Fibroblast of gingiva (primary cell): ENCODE measurements around the gene PPARG.

Source experiments
- DNase-seq: peaks from one replicate; pipeline ENCODE4 v3.0.0-alpha.2; 2011; ENCODE audit warnings: low read depth

PPARG gene

DNA sequence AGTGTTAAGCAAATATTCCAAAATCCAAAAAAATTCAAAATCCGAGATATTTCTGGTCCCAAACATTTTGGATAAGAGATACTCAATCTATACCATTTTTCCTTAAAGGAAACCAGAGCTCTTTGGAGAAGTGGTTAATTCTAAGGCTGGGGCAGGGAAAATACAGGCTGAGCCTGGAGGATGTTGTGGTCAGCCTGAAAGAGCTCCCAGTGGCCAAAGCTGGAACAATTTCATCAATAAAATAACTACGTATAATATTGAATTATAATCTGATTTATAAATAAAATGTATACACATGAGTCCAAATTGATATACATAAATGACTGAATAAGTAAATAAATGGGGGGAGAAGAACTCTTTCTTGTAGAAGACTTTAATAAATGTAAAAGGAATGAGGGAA is 24.6 kb downstream of the PPARG start:
- DNase-seq: no peak

DNA sequence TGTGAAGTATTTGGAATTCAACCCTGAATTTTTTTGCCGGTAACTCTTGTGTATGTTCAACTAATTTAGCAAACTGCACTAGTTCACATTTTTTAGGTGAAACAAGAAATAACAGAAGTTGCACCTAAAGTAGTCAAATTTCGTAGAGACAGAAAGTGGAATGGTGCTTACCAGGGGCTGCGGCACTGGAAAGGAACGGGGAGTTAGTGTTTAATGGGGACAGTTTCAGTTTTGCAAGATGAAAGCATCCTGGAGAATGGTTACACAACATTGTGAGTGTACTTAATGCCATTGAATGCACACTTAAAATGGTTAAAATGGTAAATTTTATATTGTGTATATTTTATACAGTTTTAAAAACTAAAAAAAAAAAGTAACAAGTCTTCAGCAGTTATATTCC is 27.4 kb downstream of the PPARG start:
- no peak for DNase-seq

DNA sequence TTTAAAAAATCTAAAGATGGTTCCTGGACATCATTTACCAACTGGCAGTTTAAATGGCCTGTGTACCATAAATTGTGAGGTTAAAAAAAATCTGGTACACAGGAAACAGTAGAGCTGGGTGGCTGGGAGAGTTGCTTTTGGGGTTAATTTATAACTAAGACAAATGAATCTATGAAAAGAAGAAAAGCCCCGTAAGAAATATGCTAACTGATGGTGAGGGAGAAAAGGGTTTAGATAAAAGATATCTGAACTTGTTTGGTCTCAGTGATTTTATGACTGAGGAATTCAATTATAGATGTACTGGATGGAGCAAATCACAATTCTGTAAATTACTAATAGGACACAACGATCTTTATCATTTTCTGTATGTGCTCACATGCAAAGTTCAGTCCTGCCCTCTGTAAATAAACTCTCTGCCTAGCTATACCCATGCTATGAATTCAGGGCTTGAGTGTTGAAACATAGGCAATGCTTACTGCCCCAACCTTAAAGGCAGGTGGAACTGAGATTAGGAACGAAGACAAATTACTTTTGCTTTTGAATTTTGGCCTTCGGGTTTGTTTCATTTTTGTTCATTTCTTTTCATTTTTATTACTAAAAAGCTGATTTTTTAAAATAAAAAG is 28.0 kb downstream of the PPARG start:
- no peak for DNase-seq

DNA sequence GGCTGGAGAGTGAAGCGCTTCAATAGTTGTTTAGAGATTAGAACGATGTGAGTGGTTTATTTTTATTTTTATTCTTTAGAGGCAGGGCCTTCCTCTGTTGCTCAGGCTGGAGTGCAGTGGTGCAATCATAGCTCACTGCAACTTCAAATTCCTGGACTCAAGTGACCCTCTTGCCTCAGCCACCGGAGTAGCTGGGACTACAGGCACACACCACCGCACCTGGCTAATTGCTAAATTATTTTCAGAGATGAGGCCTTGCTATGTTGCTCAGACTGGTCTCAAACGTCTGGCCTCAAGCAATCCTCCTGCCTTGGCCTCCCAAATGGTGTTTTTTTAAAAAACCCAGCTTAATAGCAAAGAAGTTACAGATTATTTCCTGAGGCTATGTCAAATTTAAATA is 29.0 kb downstream of the PPARG start:
- DNase-seq: no peak

DNA sequence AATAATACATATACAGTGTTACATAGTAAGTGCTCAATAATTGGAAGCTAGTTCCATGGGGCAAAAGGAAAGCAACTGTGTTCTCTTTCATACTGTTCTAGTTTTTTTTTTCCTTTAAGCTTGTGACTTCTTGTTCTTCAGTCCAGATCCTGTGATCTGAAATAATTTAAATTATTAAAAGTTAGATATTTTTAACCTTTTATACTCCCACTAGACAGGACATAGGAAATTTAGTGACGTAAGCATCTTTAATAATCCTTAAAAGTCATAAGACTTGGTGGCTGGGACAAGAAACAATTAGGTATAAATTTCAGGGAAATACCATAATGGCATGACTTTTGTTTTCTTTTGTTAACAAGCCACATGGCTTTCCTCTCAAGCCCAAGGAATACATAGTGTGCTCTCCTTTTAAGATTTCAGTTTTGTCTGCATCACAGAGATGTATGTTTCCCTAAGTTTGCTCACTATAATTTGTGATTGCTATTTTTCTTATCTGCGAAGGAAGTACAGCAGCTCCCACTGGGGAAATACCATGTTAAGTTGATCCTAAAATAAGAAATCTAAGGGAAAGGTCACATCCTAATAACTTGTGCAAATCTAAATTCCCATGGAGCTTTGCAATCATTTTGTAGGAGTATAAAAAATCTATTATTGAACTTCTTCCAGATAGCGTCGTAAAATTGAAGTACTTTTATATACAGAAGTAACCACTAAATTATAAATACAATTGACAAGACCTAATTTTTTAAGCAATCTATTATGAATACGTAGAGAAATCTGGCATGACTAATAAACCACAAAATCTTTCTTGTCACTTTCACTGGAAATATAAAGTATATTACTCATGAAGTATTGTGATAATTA is 30.1 kb downstream of the PPARG start:
- DNase-seq: no peak

DNA sequence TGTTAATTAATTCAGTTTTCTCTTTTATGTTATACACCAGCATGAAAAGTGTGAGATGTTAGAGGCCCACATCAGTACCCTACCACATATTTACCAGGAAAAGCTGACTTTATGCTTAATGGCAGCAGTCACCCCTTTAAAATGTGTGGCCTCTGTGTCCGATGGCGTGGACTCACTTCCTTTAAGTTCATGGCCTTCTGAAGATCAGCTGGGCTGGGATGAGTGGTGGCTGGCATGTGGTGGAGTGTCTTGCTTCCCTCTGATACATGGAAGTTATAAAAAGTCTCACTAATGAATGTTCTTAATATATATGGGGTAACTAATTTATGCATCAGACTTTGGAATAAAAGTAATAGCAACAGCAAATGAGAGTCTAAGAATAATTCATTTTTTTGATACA is 32.1 kb downstream of the PPARG start:
- no peak for DNase-seq

DNA sequence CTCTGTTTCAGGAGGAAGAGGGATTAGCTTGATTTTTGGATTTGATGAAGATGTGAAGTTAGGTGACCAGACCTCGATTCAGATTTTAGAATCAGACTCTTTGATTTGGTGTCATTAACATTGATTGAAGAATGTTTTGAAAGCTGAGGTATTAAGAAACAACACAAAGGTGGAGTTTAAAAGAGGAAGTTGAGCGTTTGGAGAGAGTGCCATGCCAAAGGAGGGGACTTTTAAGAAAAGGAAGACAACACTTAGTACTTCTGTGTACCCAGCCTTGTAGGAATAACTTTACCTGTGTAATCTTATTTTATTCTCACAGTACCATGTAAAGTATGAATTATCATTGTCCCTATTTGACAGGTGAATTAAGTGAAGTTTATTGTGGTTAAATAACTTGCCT is 34.4 kb downstream of the PPARG start:
- DNase-seq: no peak

DNA sequence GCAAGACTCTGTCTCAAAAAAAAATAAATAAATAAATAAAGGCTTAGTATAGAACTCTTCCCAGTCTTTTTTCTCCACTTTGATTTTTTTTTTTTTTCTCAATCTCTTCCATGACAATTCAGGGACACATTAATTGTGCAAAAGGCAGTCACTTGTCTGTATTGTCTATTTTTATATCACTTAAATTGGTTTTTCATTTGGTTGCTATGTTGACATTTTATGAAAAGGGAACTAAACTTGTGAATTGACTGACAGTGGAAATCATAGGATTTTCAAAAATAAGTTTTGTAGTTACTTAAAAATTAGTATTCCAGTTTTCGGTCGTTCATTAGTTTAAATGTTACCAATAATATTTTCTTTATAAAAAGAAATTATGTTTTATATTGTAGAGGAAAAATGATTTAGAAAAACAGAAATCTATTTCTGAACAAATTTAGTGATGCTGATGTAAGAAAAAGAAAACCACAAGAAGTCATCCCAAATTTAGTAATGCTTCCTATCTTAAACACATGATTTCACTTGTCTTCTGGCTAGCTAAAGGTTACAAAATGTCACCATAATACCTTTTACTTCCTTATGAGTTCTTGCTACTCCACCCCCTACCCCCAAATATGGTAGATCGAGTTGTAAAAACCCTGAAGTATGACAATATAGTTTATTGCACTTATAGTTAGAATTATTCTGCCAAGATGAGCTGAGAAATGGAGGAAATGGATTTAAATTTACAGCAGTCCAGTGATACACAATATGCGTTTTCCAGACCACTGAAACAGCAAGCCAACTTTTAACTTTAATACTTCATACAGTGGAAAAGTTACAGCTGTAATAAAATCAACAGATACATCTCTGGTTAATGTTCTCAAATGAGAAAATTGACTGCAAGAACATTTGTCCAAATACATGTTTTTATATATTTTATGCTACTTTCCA is 37.0 kb downstream of the PPARG start:
- no peak for DNase-seq

DNA sequence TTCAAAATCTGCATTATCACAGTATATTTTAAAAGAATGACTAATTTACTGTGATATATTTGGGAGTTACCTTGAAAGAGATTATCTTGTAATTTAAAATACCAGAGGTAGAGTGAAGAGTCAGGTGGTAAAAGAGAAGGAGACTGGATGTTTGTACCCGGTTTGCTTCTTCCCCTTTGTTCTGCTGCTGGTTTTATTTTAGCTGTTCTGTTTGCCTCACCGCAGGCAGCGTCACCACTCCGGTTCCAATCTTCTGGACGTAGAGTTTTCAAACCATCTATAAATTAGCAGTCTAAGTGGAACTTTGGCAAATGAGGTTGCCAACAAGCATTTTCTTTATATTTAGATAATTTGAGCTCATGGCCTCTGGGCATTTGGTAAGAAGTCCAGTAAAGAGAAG is 38.2 kb downstream of the PPARG start:
- no peak for DNase-seq

DNA sequence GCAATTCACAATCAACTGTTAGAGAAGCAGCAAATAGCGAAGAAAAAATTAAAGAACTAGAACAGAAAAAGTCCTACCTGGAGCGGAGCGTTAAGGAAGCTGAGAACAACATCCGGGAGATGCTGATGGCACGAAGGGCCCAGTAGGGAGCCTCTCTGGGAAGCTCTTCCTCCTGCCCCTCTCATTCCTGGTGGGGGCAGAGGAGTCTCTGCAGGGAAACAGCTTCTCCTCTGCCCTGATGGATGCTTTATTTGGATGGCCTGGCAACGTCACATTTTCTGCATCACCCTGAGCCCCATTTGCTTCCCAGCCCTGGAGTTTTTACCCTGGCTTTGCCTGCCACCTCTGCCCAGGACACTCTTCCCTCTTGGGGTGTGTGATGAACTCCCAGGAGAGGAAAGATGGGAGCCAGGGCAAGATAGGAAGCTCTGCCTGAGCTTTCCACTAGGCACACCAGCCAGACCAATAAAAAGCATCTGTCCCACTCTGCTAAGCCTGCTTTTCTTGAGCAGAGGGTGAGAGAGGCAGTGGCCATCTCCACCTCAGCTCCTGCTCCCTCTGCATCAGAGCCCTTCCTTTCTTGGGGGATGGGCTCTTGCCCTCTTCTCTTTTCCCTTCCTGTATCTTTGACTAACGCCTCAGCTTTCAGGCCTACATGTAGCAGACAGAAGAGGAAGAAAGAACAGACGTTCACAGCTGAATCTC is 39.4 kb downstream of the PPARG start:
- DNase-seq: no peak

DNA sequence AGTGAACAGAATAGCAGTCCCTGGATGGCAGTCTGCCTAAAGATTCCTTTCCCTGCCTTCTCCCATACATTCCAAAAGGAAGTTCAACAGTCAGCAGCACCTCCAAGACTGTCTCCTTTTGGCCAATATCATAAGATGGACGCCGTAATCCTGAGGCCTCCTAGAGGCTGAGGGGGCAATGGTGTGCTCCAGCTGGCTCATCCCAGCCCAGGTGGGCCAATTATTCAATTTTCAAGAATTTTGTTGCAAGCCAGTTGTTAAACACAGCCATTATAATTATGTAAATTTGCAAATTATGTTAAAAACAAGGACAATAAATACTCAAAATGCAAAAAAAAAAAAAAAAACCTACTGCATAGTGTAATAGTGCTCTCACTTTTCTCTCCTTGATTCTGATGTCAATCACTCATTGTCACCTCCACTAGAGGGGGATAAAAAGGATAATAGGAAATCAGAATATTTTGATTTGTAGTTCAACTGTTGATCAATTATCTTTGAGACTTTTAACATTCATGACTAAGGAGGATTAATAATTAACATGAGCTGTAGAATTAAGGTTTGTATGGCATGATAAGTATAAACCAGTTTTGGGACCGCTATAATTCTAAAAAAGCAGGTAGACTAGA is 40.1 kb downstream of the PPARG start:
- DNase-seq: no peak

DNA sequence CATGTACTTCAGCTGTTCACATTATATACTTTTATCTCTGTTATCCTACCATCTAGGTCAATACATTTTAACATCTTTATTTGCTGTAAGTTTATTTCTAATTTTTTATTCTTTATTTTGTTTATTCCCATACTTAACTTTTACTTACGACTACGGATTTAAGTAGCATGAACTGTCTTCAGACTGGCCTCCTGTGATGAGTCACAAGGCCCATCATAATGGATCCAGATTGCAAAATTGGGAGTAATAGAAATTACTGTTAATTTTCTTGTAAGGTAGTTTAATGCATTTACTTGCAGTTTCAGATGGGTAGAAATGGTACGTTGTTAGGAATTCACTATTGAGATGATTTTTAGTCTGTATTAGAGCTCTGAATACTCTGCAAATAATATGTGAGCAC is 45.9 kb downstream of the PPARG start:
- DNase-seq: no peak

DNA sequence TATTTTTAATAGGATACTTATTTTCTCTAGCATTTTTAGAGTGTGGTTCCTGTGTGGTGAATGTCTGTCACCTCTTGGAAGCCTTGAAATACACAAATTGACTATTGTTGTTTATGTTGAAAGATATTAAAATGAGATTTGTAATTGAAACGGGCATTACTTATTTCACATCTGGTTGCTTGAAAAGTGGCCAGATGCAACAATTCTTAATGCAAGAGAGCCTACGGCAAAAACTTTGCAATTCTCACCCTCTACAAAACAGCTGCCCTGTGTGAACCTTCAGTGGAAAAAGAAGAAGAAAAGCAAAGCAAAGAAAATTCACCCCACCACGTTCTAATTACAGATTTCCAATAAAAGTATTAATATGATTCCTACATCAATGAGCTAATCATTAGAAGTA is 46.6 kb downstream of the PPARG start:
- DNase-seq: peak; percentile 62

DNA sequence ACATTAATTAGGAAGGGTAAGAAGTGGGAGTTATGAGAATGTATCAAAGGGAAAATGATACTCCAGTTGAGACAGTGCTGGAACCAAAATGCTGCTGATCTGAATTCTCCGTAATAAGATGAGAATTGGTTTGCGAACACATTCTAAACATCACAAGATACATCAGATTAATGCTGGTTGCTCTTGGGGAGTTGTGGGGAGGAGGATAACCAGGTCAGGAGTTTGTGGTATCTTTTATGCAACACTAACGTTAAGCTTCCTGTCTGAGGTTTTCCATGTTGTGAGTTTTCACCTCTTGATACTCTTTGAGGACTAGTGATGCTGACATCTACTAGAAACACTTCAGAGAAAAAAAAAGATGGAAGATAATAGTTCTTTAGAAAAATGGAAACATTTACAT is 47.2 kb downstream of the PPARG start:
- no peak for DNase-seq

DNA sequence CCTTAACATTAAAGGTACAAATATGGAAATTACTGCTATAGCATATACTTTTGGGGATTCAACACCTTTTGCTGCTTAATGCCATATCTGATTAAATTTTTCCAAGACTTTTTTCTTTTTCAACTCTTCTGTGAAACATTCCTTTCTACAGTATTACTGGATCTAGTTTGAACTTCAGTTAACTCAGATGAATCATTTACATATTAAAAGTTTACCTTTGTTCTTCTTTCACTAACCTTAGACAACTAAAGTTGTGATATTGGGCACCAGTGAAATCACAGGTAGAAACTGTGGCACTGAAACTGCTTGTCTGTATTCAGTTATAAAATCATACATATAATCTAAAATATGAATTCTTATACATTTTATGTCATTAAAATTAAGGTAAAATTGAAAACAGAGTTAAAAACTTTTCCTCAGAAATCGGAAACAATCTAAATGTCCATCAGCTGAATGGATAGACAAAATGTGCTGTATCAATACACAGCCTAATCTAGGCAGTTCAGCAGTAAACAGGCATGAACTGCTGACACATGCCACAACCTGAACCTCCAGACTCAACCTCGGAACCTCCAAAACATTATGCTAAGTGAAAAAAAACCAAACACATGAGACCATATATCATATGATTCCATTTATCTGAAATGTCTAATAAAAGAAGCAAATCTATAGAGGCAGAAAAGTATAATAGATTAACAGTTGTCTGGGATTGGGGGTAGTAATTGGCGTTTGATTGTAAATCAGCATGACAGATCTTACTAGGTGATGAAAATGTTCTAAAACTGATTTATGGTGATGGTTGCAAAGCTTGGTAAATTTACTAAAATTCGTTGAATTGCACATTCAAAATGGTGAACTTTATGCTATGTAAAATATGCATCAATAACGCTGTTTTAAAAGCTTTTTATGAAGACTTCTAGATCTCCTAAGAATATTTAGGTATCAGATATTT is 50.0 kb downstream of the PPARG start:
- no peak for DNase-seq

DNA sequence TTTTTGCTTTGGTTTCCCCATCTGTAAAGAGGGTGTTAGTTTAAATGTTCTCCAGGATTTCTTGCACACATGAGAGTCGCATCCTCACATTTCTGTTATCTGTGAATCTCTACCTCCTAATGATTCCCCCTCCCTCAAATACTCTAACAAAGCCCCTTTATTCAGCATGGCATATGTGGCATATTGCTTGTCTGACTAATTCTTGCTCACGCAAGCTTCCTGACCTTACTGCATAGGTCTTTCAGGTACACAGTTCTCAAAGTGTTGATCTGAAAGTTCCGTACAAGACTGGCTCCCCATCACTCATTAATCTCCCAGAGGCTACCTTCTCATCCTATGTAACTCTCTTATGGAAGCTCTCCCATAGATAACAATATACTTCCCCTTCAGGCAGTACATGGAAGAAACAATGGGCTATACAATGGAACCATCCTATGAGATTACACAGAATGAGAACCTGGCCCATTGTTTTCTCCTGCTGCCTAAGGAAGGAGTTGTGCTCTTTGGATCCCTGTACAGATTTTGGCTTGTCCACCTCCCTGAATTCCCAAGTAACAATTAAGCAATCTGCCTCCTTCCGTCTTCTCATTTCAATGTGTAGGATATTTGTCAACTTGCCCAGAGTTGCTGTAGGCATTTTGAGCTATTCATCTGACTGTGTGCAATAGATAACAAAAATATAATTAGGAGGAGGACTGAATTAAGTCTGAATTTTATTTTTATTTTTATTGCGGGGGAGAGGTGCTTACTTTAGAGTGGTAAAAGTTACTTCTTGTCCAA is 51.0 kb downstream of the PPARG start:
- no peak for DNase-seq

DNA sequence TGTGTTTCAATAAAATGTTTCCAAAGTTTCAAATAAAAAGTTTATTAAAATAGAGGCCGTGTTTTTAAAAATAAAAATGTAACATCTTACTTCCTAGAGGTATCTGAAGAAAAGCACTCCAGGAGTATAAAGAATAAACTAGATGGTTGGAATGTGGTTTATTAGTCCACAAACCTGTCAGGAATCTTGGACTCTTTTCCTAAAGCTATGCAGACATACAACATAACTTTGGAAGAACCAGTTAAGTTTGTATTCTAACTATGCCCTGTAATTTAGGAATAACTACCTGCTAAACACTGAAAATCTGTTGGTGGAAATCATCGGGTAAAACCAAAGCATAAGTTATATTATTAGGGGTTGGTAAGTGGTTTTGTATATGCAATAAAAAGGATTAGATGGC is 51.6 kb downstream of the PPARG start:
- no peak for DNase-seq

DNA sequence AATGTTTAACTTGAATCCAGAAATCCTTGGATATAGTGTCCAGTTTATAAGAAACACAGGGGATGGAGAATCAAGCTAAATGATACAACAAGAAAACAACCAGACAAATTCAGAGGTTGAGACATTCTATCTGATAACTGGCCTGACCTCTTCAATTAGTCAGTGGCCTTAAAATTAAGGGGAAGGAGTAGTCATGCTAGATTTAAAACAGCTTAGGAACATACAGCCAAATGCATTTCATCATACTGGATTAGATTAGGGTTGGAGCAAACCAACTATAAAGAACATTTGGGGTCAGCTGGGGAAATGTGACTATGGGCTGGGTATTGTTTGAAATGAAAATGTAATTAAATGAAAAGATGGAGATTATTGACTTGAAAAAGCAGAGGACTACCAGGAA is 53.3 kb downstream of the PPARG start:
- DNase-seq: no peak

DNA sequence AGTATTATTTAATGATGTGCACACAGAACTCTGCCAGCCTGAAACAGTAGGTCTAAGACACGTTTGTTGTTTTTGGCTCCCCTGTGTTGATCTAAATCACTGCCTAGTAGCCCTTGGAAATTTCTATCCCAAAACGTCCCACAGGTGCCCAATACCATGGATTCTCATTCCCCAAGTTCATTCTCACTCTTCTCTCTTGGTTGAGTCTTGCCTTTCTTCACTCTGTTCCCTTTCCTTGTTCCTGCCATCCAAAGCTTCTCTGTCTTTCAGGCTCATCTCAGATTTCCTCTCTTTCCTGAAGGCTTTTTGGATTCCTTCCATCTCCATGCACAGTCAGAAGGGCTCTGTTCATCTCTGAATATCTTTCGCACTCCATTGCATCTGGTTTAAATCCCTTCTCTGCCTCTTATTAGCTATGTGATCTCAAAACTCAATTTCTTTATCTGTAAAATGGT is 54.2 kb downstream of the PPARG start:
- peak; percentile 34 for DNase-seq

DNA sequence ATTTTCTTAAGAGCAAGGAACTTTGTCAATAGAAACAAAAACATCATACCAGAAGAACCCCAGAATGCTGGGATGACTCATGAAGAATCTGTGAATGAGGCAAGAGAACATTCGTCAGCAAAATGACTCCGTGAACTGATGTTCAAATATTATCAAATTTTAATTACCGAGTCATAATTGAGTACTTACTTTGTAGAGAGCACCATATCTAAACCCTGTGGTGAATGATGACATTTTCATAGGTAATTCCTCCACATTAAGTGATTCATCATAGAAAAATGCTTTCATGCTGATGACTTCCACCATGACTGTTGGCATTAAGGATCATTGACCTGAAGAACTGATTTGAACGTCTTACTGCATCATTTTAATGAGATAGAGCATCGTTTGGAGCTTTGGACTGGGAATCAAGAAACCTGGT is 56.3 kb downstream of the PPARG start:
- DNase-seq: peak; percentile 81
